ENCODE data around the gene MLLT3.

Gene MLLT3

GRCh38 chr9:20474496-20474895, 147.8 kb downstream of the MLLT3 start:
- DNase-seq (ENCODE audit: low spot score): no peak

- DNase-seq (ENCODE audit: low spot score): no peak
Observed at GRCh38 chr9:20473515-20474013, 148.7 kb downstream of the MLLT3 start.

GRCh38 chr9:20472342-20473045, 149.8 kb downstream of the MLLT3 start:
- no peak for DNase-seq (ENCODE audit: low spot score)

GRCh38 chr9:20466328-20467008, 155.8 kb downstream of the MLLT3 start:
- no peak for DNase-seq (ENCODE audit: low spot score)

GRCh38 chr9:20464242-20464641, 158.1 kb downstream of the MLLT3 start:
- DNase-seq (ENCODE audit: low spot score): no peak

GRCh38 chr9:20463823-20464222, 158.5 kb downstream of the MLLT3 start:
- DNase-seq (ENCODE audit: low spot score): no peak

GRCh38 chr9:20462410-20462809, 159.9 kb downstream of the MLLT3 start:
- DNase-seq (ENCODE audit: low spot score): no peak

- DNase-seq (ENCODE audit: low spot score): no peak
Observed at GRCh38 chr9:20447291-20447690, 175.0 kb downstream of the MLLT3 start.

- DNase-seq (ENCODE audit: low spot score): no peak
Observed at GRCh38 chr9:20446248-20446647, 176.1 kb downstream of the MLLT3 start.

GRCh38 chr9:20442461-20443319, 179.6 kb downstream of the MLLT3 start:
- DNase-seq (ENCODE audit: low spot score): no peak

GRCh38 chr9:20441711-20442423, 180.4 kb downstream of the MLLT3 start:
- DNase-seq (ENCODE audit: low spot score): no peak

- DNase-seq (ENCODE audit: low spot score): no peak
Observed at GRCh38 chr9:20441166-20441565, 181.1 kb downstream of the MLLT3 start.

GRCh38 chr9:20437476-20437875, 184.8 kb downstream of the MLLT3 start:
- DNase-seq (ENCODE audit: low spot score): no peak

GRCh38 chr9:20436476-20437195, 185.7 kb downstream of the MLLT3 start:
- DNase-seq (ENCODE audit: low spot score): no peak

- DNase-seq (ENCODE audit: low spot score): no peak
Observed at GRCh38 chr9:20428976-20429375, 193.3 kb downstream of the MLLT3 start.

- no peak for DNase-seq (ENCODE audit: low spot score)
Observed at GRCh38 chr9:20427359-20427758, 194.9 kb downstream of the MLLT3 start.

- no peak for DNase-seq (ENCODE audit: low spot score)
Observed at GRCh38 chr9:20426019-20426418, 196.3 kb downstream of the MLLT3 start.

GRCh38 chr9:20419533-20419932, 202.8 kb downstream of the MLLT3 start:
- no peak for DNase-seq (ENCODE audit: low spot score)

- DNase-seq (ENCODE audit: low spot score): no peak
Observed at GRCh38 chr9:20418485-20418884, 203.8 kb downstream of the MLLT3 start.

- DNase-seq (ENCODE audit: low spot score): no peak
Observed at GRCh38 chr9:20417373-20418080, 204.8 kb downstream of the MLLT3 start.

- DNase-seq (ENCODE audit: low spot score): no peak
Observed at GRCh38 chr9:20414150-20414549, 208.1 kb downstream of the MLLT3 start.

Measured in AG08396 (cell line).